Erythroblast (primary cell): Measurements from ENCODE around the gene MNX1.

Experiments
- DNase-seq, 2 experiments: peaks; one replicate each; lab custom pipeline; 2025; lab: John Stamatoyannopoulos, UW
- GATA1 ChIP-seq: IDR thresholded peaks from 2 replicates; pipeline ENCODE4 v1.6.1; 2011; ENCODE audit warnings: low read depth, mild to moderate bottlenecking, control low read depth, low read length, moderate library complexity
- POLR2A ChIP-seq: IDR thresholded peaks from 2 replicates; pipeline ENCODE4 v1.6.1; 2011; ENCODE audit warnings: mild to moderate bottlenecking, low read length

MNX1 gene

GRCh38 chr7:156968183-156968582, 42.3 kb downstream of the MNX1 start:
- TF ChIP-seq GATA1, result no peak
- TF ChIP-seq POLR2A, result no peak
- DNase-seq, result no peak

- DNase-seq, result no peak
- TF ChIP-seq GATA1, result no peak
Observed at GRCh38 chr7:156966387-156966786, 44.1 kb downstream of the MNX1 start.

- DNase-seq, result no peak
- TF ChIP-seq POLR2A (no peak), GATA1 (no peak)
Observed at GRCh38 chr7:156964971-156965370, 45.5 kb downstream of the MNX1 start.

- TF ChIP-seq GATA1 (no peak), POLR2A (no peak)
Observed at GRCh38 chr7:156963472-156963871, 47.0 kb downstream of the MNX1 start.

GRCh38 chr7:156962897-156963296, 47.6 kb downstream of the MNX1 start:
- TF ChIP-seq GATA1 (no peak), POLR2A (no peak)
- DNase-seq, result no peak

More at GRCh38 chr7:156963472-156963871, 47.0 kb downstream of the MNX1 start:
- DNase-seq, result no peak

- TF ChIP-seq POLR2A (no peak), GATA1 (no peak)
- DNase-seq, result no peak
Observed at GRCh38 chr7:156962145-156962544, 48.3 kb downstream of the MNX1 start.

GRCh38 chr7:156956727-156957126, 53.7 kb downstream of the MNX1 start:
- DNase-seq, result no peak
- TF ChIP-seq GATA1 (no peak), POLR2A (no peak)

- TF ChIP-seq GATA1 (no peak), POLR2A (no peak)
- DNase-seq, result no peak
Observed at GRCh38 chr7:156954941-156955340, 55.5 kb downstream of the MNX1 start.
